HEK293 (cell line): ENCODE measurements around the gene TSPAN9.

Experiments used
- CTCF ChIA-PET: fragments of 350-600 bp; formaldehyde crosslinking; extraction: SDS; loops from one replicate; lab custom pipeline; 2021; ENCODE audit warnings: antibody characterized with exemption; lab: Yijun Ruan, JAX
- POLR2A ChIA-PET: fragments of 300-600 bp; formaldehyde crosslinking; extraction: SDS; loops from one replicate; lab custom pipeline; 2020; ENCODE audit warnings: antibody characterized with exemption, inconsistent platforms; lab: Yijun Ruan, JAX
- H3K27ac ChIP-seq: fragments of 200-500 bp; sonication (Bioruptor generic); 2 replicates; pipeline ENCODE4 v1.5.1; 2014; ENCODE audit warnings: low read depth, low read length, control low read depth, inconsistent platforms; ENCODE audit errors: extremely low read depth
- H3K36me3 ChIP-seq, 2 experiments: fragments of 200-500 bp in 1 of 2; sonication (Bioruptor generic) in 1 of 2; 1 replicate in 1 of 2; 2 replicates in 1 of 2; pipeline ENCODE4 v1.5.1; 2014 to 2017; ENCODE audit warnings: inconsistent platforms in 2 of 2, low read length in 2 of 2; ENCODE audit not compliant: control insufficient read depth in 2 of 2, insufficient read depth in 1 of 2
- H3K4me1 ChIP-seq: fragments of 200-500 bp; sonication (Bioruptor generic); 2 replicates; pipeline ENCODE4 v1.5.1; 2014; ENCODE audit warnings: mild to moderate bottlenecking, low read length, inconsistent platforms; ENCODE audit not compliant: control insufficient read depth, insufficient read depth
- H3K4me3 ChIP-seq: 2 replicates; pipeline ENCODE4 v1.5.1; 2011; ENCODE audit warnings: low read depth, mild to moderate bottlenecking, control low read depth, low read length, moderate library complexity
- H3K9me3 ChIP-seq: fragments of 200-500 bp; sonication (Bioruptor generic); 2 replicates; pipeline ENCODE4 v1.5.1; 2014; ENCODE audit warnings: low read depth, low read length, inconsistent platforms; ENCODE audit not compliant: control insufficient read depth, insufficient read depth
- HIC1 ChIP-seq: fragments of 450-650 bp; formaldehyde crosslinking; IDR thresholded peaks from 2 replicates; pipeline ENCODE4 v1.5.1; 2016; ENCODE audit warnings: missing biosample characterization, missing genetic modification characterization
- MZF1 ChIP-seq: fragments of 450-650 bp; formaldehyde crosslinking; IDR thresholded peaks from 2 replicates; pipeline ENCODE4 v1.5.1; 2017; ENCODE audit warnings: missing biosample characterization, missing genetic modification characterization, borderline replicate concordance
- PATZ1 ChIP-seq: fragments of 450-650 bp; formaldehyde crosslinking; IDR thresholded peaks from 2 replicates; pipeline ENCODE4 v1.5.1; 2016; ENCODE audit warnings: missing biosample characterization, missing genetic modification characterization
- PRDM10 ChIP-seq: fragments of 450-650 bp; formaldehyde crosslinking; IDR thresholded peaks from 2 replicates; pipeline ENCODE4 v1.5.1; 2016; ENCODE audit warnings: missing biosample characterization, missing genetic modification characterization
- PRDM6 ChIP-seq: fragments of 450-650 bp; formaldehyde crosslinking; IDR thresholded peaks from 2 replicates; pipeline ENCODE4 v1.5.1; 2017; ENCODE audit warnings: missing biosample characterization, missing genetic modification characterization
- SP7 ChIP-seq: fragments of 450-650 bp; formaldehyde crosslinking; IDR thresholded peaks from 2 replicates; pipeline ENCODE4 v1.5.1; 2016; ENCODE audit warnings: missing biosample characterization, missing genetic modification characterization
- ZBTB17 ChIP-seq: fragments of 450-650 bp; formaldehyde crosslinking; IDR thresholded peaks from 2 replicates; pipeline ENCODE4 v1.5.1; 2016; ENCODE audit warnings: missing biosample characterization, missing genetic modification characterization
- ZFP37 ChIP-seq: fragments of 450-650 bp; formaldehyde crosslinking; IDR thresholded peaks from 2 replicates; pipeline ENCODE4 v1.5.1; 2016; ENCODE audit warnings: missing biosample characterization, missing genetic modification characterization
- ZNF174 ChIP-seq: fragments of 450-650 bp; formaldehyde crosslinking; IDR thresholded peaks from 2 replicates; pipeline ENCODE4 v1.5.0; 2017; ENCODE audit warnings: missing biosample characterization, mild to moderate bottlenecking, missing genetic modification characterization
- ZNF221 ChIP-seq: fragments of 450-650 bp; formaldehyde crosslinking; IDR thresholded peaks from 2 replicates; pipeline ENCODE4 v1.5.1; 2017; ENCODE audit warnings: missing biosample characterization, missing genetic modification characterization, borderline replicate concordance
- ZNF266 ChIP-seq: fragments of 450-650 bp; formaldehyde crosslinking; IDR thresholded peaks from 2 replicates; pipeline ENCODE4 v1.5.1; 2016; ENCODE audit warnings: missing biosample characterization, missing genetic modification characterization, low read depth
- ZNF292 ChIP-seq: fragments of 450-650 bp; formaldehyde crosslinking; IDR thresholded peaks from 2 replicates; pipeline ENCODE4 v1.5.1; 2016; ENCODE audit warnings: low read depth, missing biosample characterization, missing genetic modification characterization, borderline replicate concordance
- ZNF366 ChIP-seq: fragments of 450-650 bp; formaldehyde crosslinking; conservative IDR thresholded peaks from 2 replicates; pipeline ENCODE4 v1.5.1; 2016; ENCODE audit warnings: missing biosample characterization, missing genetic modification characterization
- ZNF398 ChIP-seq: fragments of 450-650 bp; formaldehyde crosslinking; IDR thresholded peaks from 2 replicates; pipeline ENCODE4 v1.5.1; 2017; ENCODE audit warnings: missing biosample characterization, missing genetic modification characterization
- ZNF518A ChIP-seq: fragments of 450-650 bp; formaldehyde crosslinking; conservative IDR thresholded peaks from 2 replicates; pipeline ENCODE4 v1.5.1; 2016; ENCODE audit warnings: low read depth, missing biosample characterization, missing genetic modification characterization
- ZNF561 ChIP-seq: fragments of 450-650 bp; IDR thresholded peaks from 2 replicates; pipeline ENCODE4 v1.5.1; 2018; ENCODE audit warnings: missing biosample characterization, missing genetic modification characterization, borderline replicate concordance

TSPAN9 gene

GRCh38 chr12:3092764-3093163 lies 15.6 kb downstream of the TSPAN9 start:
- ChIA-PET POLR2A (no interaction called here), CTCF (interaction anchor here (0.6 to 1.0 kb wide), 3 partner anchors 14 to 22 kb away, joined by 3 to 4 read pairs (median 4); no protein-coding TSS in a partner anchor)
- no peak overlapping the region for H3K4me3 ChIP-seq

GRCh38 chr12:3097186-3097804 lies 20.1 kb downstream of the TSPAN9 start:
- ChIA-PET POLR2A (interaction anchor here (0.6 kb wide), 1 partner anchor 23 kb away, joined by 7 read pairs; no protein-coding TSS in a partner anchor), CTCF (interaction anchor here (0.7 to 1.1 kb wide), 2 partner anchors 9 to 106 kb away, joined by 3 read pairs; no protein-coding TSS in a partner anchor)
- Histone ChIP-seq H3K4me1 (peaks cover 4% of the 10 kb centered on the region), H3K36me3 (no peaks in the 10 kb centered on the region), H3K4me3 (no peak overlapping the region), H3K9me3 (no peaks in the 10 kb centered on the region), H3K27ac (no peak overlapping the region)
- 0 out of 2 replicates have a peak, but pooled peaks have one; percentile 38 for TF ChIP-seq ZNF366 (tag by site-specific recombination)
- peak; percentile 87 for TF ChIP-seq ZBTB17 (tag by site-specific recombination)
- no peak for TF ChIP-seq ZNF266 (tag by site-specific recombination)
- no peak for TF ChIP-seq MZF1
- TF ChIP-seq ZNF174 (tag by site-specific recombination) = no peak
- TF ChIP-seq ZNF561 (tag by site-specific recombination) = no peak
- TF ChIP-seq ZFP37 (tag by site-specific recombination) = no peak
- TF ChIP-seq ZNF221 = no peak
- 0 out of 2 replicates have a peak, but pooled peaks have one; percentile 16 for TF ChIP-seq PATZ1
- no peak for TF ChIP-seq PRDM6 (tag by site-specific recombination)
- TF ChIP-seq PRDM10 (tag by site-specific recombination) = peak; percentile 47
- 0 out of 2 replicates have a peak, but pooled peaks have one; percentile 10 for TF ChIP-seq SP7 (tag by site-specific recombination)
- peak; percentile 78 for TF ChIP-seq ZNF398 (tag by site-specific recombination)
- TF ChIP-seq ZNF518A (tag by site-specific recombination) = peak; percentile 64
- no peak for TF ChIP-seq HIC1

More at GRCh38 chr12:3092764-3093163, 15.6 kb downstream of the TSPAN9 start:
- Histone ChIP-seq H3K4me1 (peaks cover 4% of the 10 kb centered on the region), H3K36me3 (no peaks in the 10 kb centered on the region), H3K9me3 (no peaks in the 10 kb centered on the region), H3K27ac (no peak overlapping the region)
- no peak for TF ChIP-seq ZNF292 (tag by site-specific recombination)
